K562 (cell line): ENCODE results near the gene CSNK1G3. TPM values are rescaled to one million over a fixed set of nuclear protein-coding genes. Genes with fewer than 3 reads are reported as not detected.

Experiments
- ATAC-seq: fragments of 200-7000 bp; cut with Tn5 transposase; 3 replicates; pipeline ENCODE4 v1.9.1; 2020; ENCODE audit warnings: moderate library complexity
- BruUV-seq: library from RNA; stranded (reverse); fragments of 400-500 nt; replicated peaks from 2 replicates; lab custom pipeline; 2021; lab: Mats Ljungman, UMichigan
- CTCF ChIA-PET: fragments of 300-600 bp; formaldehyde crosslinking; extraction: SDS; loops from one replicate; lab custom pipeline; 2021; ENCODE audit warnings: low intra/inter-chr PET ratio; lab: Yijun Ruan, JAX
- POLR2A ChIA-PET: fragments of 300-600, 350-650 bp; sonication (Branson Sonifier 250); formaldehyde crosslinking; extraction: SDS; loops from one replicate; lab custom pipeline; 2021; ENCODE audit warnings: antibody characterized with exemption, inconsistent platforms; lab: Yijun Ruan, JAX
- DNase-seq, 4 experiments: peaks; one replicate each; pipeline versions ENCODE4 v3.0.0 to v3.0.0-alpha.2; 2011 to 2018; ENCODE audit warnings: low spot score in 3 of 4, mixed read lengths in 3 of 4; ENCODE audit errors: extremely low read depth in 1 of 4
- FAIRE-seq: peaks from 2 replicates; lab custom pipeline; 2011; peaks lifted over from hg19 to GRCh38; lab: Jason Lieb, UNC
- H2AFZ ChIP-seq: 2 replicates; pipeline ENCODE4 v1.6.0; 2011; ENCODE audit warnings: low read depth, low read length, control low read depth, inconsistent platforms
- H3K27ac ChIP-seq: fragments of 200-600 bp; 3 replicates; pipeline ENCODE4 v1.8.0; 2011; ENCODE audit warnings: low read depth, mild to moderate bottlenecking, control low read depth, inconsistent platforms, low read length, moderate library complexity, mixed read lengths; ENCODE audit errors: extremely low read depth
- H3K27me3 ChIP-seq, 2 experiments: fragments of 300-600 bp in 1 of 2; 2 replicates in 1 of 2; 3 replicates in 1 of 2; pipeline versions ENCODE4 v1.6.0 to v1.8.0; 2011; ENCODE audit warnings: inconsistent platforms in 2 of 2, low read length in 2 of 2, mild to moderate bottlenecking in 1 of 2, mixed read lengths in 1 of 2, moderate library complexity in 1 of 2; ENCODE audit not compliant: control insufficient read depth in 2 of 2, insufficient read depth in 2 of 2
- H3K36me3 ChIP-seq: fragments of 300-600 bp; 3 replicates; pipeline ENCODE4 v1.8.0; 2011; ENCODE audit warnings: mild to moderate bottlenecking, low read length, inconsistent platforms; ENCODE audit not compliant: control insufficient read depth, insufficient read depth
- H3K4me1 ChIP-seq, 2 experiments: fragments of 200-600 bp in 1 of 2; replicated peaks in 1 of 2; 2 replicates in 1 of 2; 3 replicates in 1 of 2; pipeline versions ENCODE4 v1.5.1 to v1.8.0; 2011; ENCODE audit warnings: inconsistent platforms in 2 of 2, low read length in 2 of 2, mild to moderate bottlenecking in 1 of 2, mixed read lengths in 1 of 2, moderate library complexity in 1 of 2; ENCODE audit not compliant: control insufficient read depth in 2 of 2, insufficient read depth in 2 of 2
- H3K4me2 ChIP-seq: 2 replicates; pipeline ENCODE4 v1.6.1; 2011; ENCODE audit warnings: low read length, control low read depth, inconsistent platforms, mixed read lengths; ENCODE audit not compliant: insufficient read depth
- H3K4me3 ChIP-seq: fragments of 200-600 bp; sonication (generic), shearing (Covaris generic); 2 replicates; pipeline ENCODE4 v1.5.1; 2016; ENCODE audit warnings: control low read depth, inconsistent platforms
- H3K79me2 ChIP-seq: fragments of 200-600 bp; 3 replicates; pipeline ENCODE4 v1.8.0; 2011; ENCODE audit warnings: low read length, inconsistent platforms; ENCODE audit not compliant: control insufficient read depth, insufficient read depth
- H3K9ac ChIP-seq, 2 experiments: 2 replicates each; pipeline versions ENCODE4 v1.6.0 to v1.6.1; 2011; ENCODE audit warnings: low read depth in 2 of 2, low read length in 2 of 2, control low read depth in 1 of 2, inconsistent platforms in 1 of 2, mild to moderate bottlenecking in 1 of 2, mixed read lengths in 1 of 2; ENCODE audit not compliant: insufficient read depth in 1 of 2
- H3K9me1 ChIP-seq: one replicate; pipeline ENCODE4 v1.6.0; 2011; ENCODE audit warnings: inconsistent platforms, mild to moderate bottlenecking, low read length, moderate library complexity; ENCODE audit not compliant: control insufficient read depth, insufficient read depth
- H3K9me3 ChIP-seq: replicated peaks from 2 replicates; pipeline ENCODE4 v1.5.1; 2011; ENCODE audit warnings: low read depth, low read length, inconsistent platforms; ENCODE audit not compliant: control insufficient read depth, insufficient read depth
- H4K20me1 ChIP-seq: replicated peaks from 2 replicates; pipeline ENCODE4 v1.6.1; 2011; ENCODE audit warnings: low read length, inconsistent platforms, mixed read lengths; ENCODE audit not compliant: control insufficient read depth, insufficient read depth
- FOXK1 ChIP-seq: sonication (generic); formaldehyde crosslinking; IDR thresholded peaks from 2 replicates; pipeline ENCODE4 v1.8.0; 2022; ENCODE audit warnings: missing genetic modification reagents, mild to moderate bottlenecking, borderline replicate concordance
- ZC3H8 ChIP-seq: fragments of 450-650 bp; IDR thresholded peaks from 2 replicates; pipeline ENCODE4 v1.6.1; 2017
- ZNF124 ChIP-seq: sonication (generic); formaldehyde crosslinking; IDR thresholded peaks from 2 replicates; pipeline ENCODE4 v1.8.1; 2022; ENCODE audit warnings: missing genetic modification reagents
- ZNF583 ChIP-seq: fragments of 250-450 bp; sonication (Bioruptor Pico); IDR thresholded peaks from 2 replicates; pipeline ENCODE4 v1.4.0; 2020
- ZNF778 ChIP-seq: fragments of 450-650 bp; formaldehyde crosslinking; IDR thresholded peaks from 2 replicates; pipeline ENCODE4 v1.4.0; 2020; ENCODE audit warnings: mild to moderate bottlenecking, moderate library complexity
- WGBS: fragments of 100-300 bp; shearing (Covaris generic); methylation state at CpG from one replicate; pipeline ENCODE4 v1.1.6; 2016; ENCODE audit warnings: low coverage, mixed read lengths; ENCODE audit not compliant: insufficient coverage; ENCODE audit errors: missing lambda C conversion rate; 5-methylcytosine and 5-hydroxymethylcytosine counted together
- in situ Hi-C: fragments of 300-500 bp; cut with MboI; formaldehyde crosslinking; loops from 4 replicates; pipeline ENCODE4 v1.15.0; 2018; ENCODE audit warnings: inconsistent platforms, mixed read lengths
- intact Hi-C: fragments of 100-400 bp; cut with micrococcal nuclease; formaldehyde crosslinking; loops from 2 replicates; pipeline ENCODE4 v1.14.2; 2022
- polyA plus RNA-seq, 8 experiments: library from polyadenylated mRNA; depleted of rRNA in 4 of 8; stranded (reverse) in 5 of 8; unstranded in 3 of 8; fragments of >200 nt; fragmentation: Nextera tagmentation in 2 of 8; fragmentation: Illumina TruSeq in 1 of 8; extraction: Ambion mirVana in 2 of 8; extraction: Trizol in 1 of 8; gene quantifications; 2 replicates each; pipeline versions ENCODE4 v1.2.1 to v1.2.3, GENCODE V29; 2011 to 2014; ENCODE audit warnings: inconsistent platforms in 1 of 8, missing spikeins in 1 of 8
- total RNA-seq, 7 experiments: library from RNA; depleted of rRNA in 6 of 7; stranded (reverse); fragments of >200 nt in 6 of 7; fragmentation: Illumina TruSeq in 2 of 7; extraction: Trizol in 2 of 7; gene quantifications; 2 replicates each; pipeline versions ENCODE4 v1.2.1 to v1.2.3, GENCODE V29; 2011 to 2021; ENCODE audit warnings: low replicate concordance in 1 of 7
- TF ChIP-seq, protein P1 (sequence below), 2 experiments: IDR thresholded peaks; 2 replicates each; pipeline ENCODE4 v1.6.1; 2012; ENCODE audit warnings: improper control_type of control experiment in 2 of 2, low read depth in 2 of 2, low read length in 2 of 2, borderline replicate concordance in 1 of 2

The CSNK1G3 gene
- total and polyA plus RNA-seq, 9 of the 15 experiments (the other 6 are each of a cell fraction or from before 2014, with no cell fraction given), result 8.3 to 27.6 (median 16.5) TPM

- no peaks in the 10 kb centered on the region for H3K9me1 ChIP-seq
- in situ Hi-C loops, result loop anchor here (25.0 kb wide), 1 partner anchor 1098 kb away; no protein-coding TSS in a partner anchor
- intact Hi-C loops, result loop anchor here (5.0 to 10.0 kb wide), 5 partner anchors 185 to 1108 kb away; partner anchors contain the start of genes CEP120 and PPIC
- POLR2A ChIA-PET, result no interaction called here
- no peak for DNase-seq
- no peaks in the 10 kb centered on the region for H3K9me3 ChIP-seq
- CTCF ChIA-PET, result interaction anchor here (2.3 kb wide), 1 partner anchor 1110 kb away, joined by 7 read pairs; no protein-coding TSS in a partner anchor
- ATAC-seq, result no peak
- no peaks in the 10 kb centered on the region for H3K27me3 ChIP-seq
- H2AFZ ChIP-seq, result no peak overlapping the region
- H3K36me3 ChIP-seq, result peaks cover 11% of the 10 kb centered on the region; the same call in 1 of the 3 replicates
- FAIRE-seq, result no peak
- TF ChIP-seq ZNF778 (no peak), ZNF583 (CRISPR knock-in tag) (no peak), FOXK1 (CRISPR knock-in tag) (no peak), ZC3H8 (no peak), ZNF124 (CRISPR knock-in tag) (no peak)
- TF ChIP-seq, protein P1, sequence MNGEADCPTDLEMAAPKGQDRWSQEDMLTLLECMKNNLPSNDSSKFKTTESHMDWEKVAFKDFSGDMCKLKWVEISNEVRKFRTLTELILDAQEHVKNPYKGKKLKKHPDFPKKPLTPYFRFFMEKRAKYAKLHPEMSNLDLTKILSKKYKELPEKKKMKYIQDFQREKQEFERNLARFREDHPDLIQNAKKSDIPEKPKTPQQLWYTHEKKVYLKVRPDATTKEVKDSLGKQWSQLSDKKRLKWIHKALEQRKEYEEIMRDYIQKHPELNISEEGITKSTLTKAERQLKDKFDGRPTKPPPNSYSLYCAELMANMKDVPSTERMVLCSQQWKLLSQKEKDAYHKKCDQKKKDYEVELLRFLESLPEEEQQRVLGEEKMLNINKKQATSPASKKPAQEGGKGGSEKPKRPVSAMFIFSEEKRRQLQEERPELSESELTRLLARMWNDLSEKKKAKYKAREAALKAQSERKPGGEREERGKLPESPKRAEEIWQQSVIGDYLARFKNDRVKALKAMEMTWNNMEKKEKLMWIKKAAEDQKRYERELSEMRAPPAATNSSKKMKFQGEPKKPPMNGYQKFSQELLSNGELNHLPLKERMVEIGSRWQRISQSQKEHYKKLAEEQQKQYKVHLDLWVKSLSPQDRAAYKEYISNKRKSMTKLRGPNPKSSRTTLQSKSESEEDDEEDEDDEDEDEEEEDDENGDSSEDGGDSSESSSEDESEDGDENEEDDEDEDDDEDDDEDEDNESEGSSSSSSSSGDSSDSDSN (IDR thresholded peaks at IDR 0.05; ENCODE audit: borderline replicate concordance in 1 of 2, low read depth in 2 of 2, low read length in 2 of 2), result no peak
- no peaks in the 10 kb centered on the region for H4K20me1 ChIP-seq
- no peak overlapping the region for H3K4me3 ChIP-seq
- no peak overlapping the region for H3K4me2 ChIP-seq
- H3K27ac ChIP-seq, result no peak overlapping the region
- H3K4me1 ChIP-seq, result no peaks in the 10 kb centered on the region
- no TSS peak for BruUV-seq
- no peak overlapping the region for H3K9ac ChIP-seq
- no peaks in the 10 kb centered on the region for H3K79me2 ChIP-seq
- WGBS, result 64% methylated on average over 2 of the region's 2 CpGs
Observed at GRCh38 chr5:123610209-123610608, 98.2 kb downstream of the CSNK1G3 start.
